IMR-90 (cell line): ENCODE results near the gene CDH23. TPM values are rescaled to one million over a fixed set of nuclear protein-coding genes. Genes with fewer than 3 reads are reported as not detected.

ENCODE experiments used
- ATAC-seq: fragments of 200-7000 bp; cut with Tn5 transposase; 2 replicates; pipeline ENCODE4 v1.9.1; 2020; ENCODE audit warnings: low read depth, mild to moderate bottlenecking, moderate library complexity
- BruUV-seq: library from RNA; stranded (reverse); fragments of 400-500 nt; replicated peaks from 2 replicates; lab custom pipeline; 2021; lab: Mats Ljungman, UMichigan
- CTCF ChIA-PET: fragments of 300-600 bp; formaldehyde crosslinking; extraction: SDS; loops from one replicate; lab custom pipeline; 2021; ENCODE audit warnings: antibody characterized with exemption; lab: Yijun Ruan, JAX
- POLR2A ChIA-PET: fragments of 300-600 bp; sonication (Branson Sonifier 250); formaldehyde crosslinking; loops from one replicate; lab custom pipeline; 2022; ENCODE audit warnings: antibody characterized with exemption; ENCODE audit not compliant: unreplicated experiment; lab: Charles Lee
- DNase-seq: peaks from one replicate; pipeline ENCODE4 v3.0.0; 2013
- H2AFZ ChIP-seq: replicated peaks from 2 replicates; pipeline ENCODE3; 2013; ENCODE audit warnings: low read length, mild to moderate bottlenecking; ENCODE audit not compliant: poor library complexity
- H2AK5ac ChIP-seq: 2 replicates; pipeline ENCODE4 v1.6.1; 2013; ENCODE audit warnings: low read depth, low read length, inconsistent platforms
- H2AK9ac ChIP-seq: replicated peaks from 2 replicates; pipeline ENCODE3; 2013; ENCODE audit warnings: mild to moderate bottlenecking, low read depth, low read length, moderate library complexity; ENCODE audit not compliant: poor library complexity
- H2BK120ac ChIP-seq: 2 replicates; pipeline ENCODE4 v1.6.1; 2013; ENCODE audit warnings: low read depth, low read length, inconsistent platforms
- H2BK15ac ChIP-seq: 3 replicates; pipeline ENCODE4 v1.6.1; 2013; ENCODE audit warnings: low read depth, low read length, inconsistent platforms
- H2BK20ac ChIP-seq: 2 replicates; pipeline ENCODE4 v1.6.1; 2013; ENCODE audit warnings: low read depth, mild to moderate bottlenecking, inconsistent platforms, low read length, moderate library complexity
- H2BK5ac ChIP-seq: 2 replicates; pipeline ENCODE4 v1.6.1; 2013; ENCODE audit warnings: mild to moderate bottlenecking, low read depth, low read length, inconsistent platforms; ENCODE audit not compliant: poor library complexity, severe bottlenecking
- H3K14ac ChIP-seq: replicated peaks from 2 replicates; pipeline ENCODE4 v1.6.1; 2013; ENCODE audit warnings: low read depth, low read length, inconsistent platforms
- H3K18ac ChIP-seq: 2 replicates; pipeline ENCODE4 v1.6.1; 2013; ENCODE audit warnings: low read depth, low read length, control low read depth
- H3K23ac ChIP-seq: 2 replicates; pipeline ENCODE4 v1.6.1; 2013; ENCODE audit warnings: low read depth, low read length, inconsistent platforms
- H3K27ac ChIP-seq: 2 replicates; pipeline ENCODE4 v1.5.1; 2013; ENCODE audit warnings: mild to moderate bottlenecking, control low read depth, low read length; ENCODE audit not compliant: insufficient read depth
- H3K27me3 ChIP-seq: 2 replicates; pipeline ENCODE4 v1.6.1; 2013; ENCODE audit warnings: low read length; ENCODE audit not compliant: control insufficient read depth, insufficient read depth
- H3K36me3 ChIP-seq: 2 replicates; pipeline ENCODE4 v1.6.1; 2013; ENCODE audit warnings: low read length, mixed read lengths; ENCODE audit not compliant: control insufficient read depth, insufficient read depth
- H3K4ac ChIP-seq: 2 replicates; pipeline ENCODE4 v1.6.1; 2013; ENCODE audit warnings: low read depth, low read length, inconsistent platforms
- H3K4me1 ChIP-seq: 2 replicates; pipeline ENCODE4 v1.6.1; 2013; ENCODE audit warnings: low read length, mixed read lengths; ENCODE audit not compliant: control insufficient read depth, insufficient read depth
- H3K4me2 ChIP-seq: 2 replicates; pipeline ENCODE4 v1.6.1; 2013; ENCODE audit warnings: low read depth, mild to moderate bottlenecking, control low read depth, low read length, moderate library complexity
- H3K4me3 ChIP-seq: 2 replicates; pipeline ENCODE4 v1.5.1; 2013; ENCODE audit warnings: low read depth, mild to moderate bottlenecking, control low read depth, low read length, moderate library complexity; ENCODE audit not compliant: insufficient read depth
- H3K56ac ChIP-seq: 2 replicates; pipeline ENCODE4 v1.6.1; 2013; ENCODE audit warnings: low read length, inconsistent platforms; ENCODE audit not compliant: insufficient read depth; ENCODE audit errors: extremely low read depth
- H3K79me1 ChIP-seq, 2 experiments: 2 replicates each; pipeline ENCODE4 v1.6.1; 2013; ENCODE audit warnings: low read length in 2 of 2, inconsistent platforms in 1 of 2, low read depth in 1 of 2
- H3K9ac ChIP-seq: 2 replicates; pipeline ENCODE4 v1.6.1; 2013; ENCODE audit warnings: low read depth, low read length, control low read depth
- H3K9me1 ChIP-seq: 2 replicates; pipeline ENCODE4 v1.6.1; 2013; ENCODE audit warnings: low read length, inconsistent platforms; ENCODE audit not compliant: insufficient read depth
- H3K9me3 ChIP-seq: 2 replicates; pipeline ENCODE4 v1.6.1; 2013; ENCODE audit warnings: low read length; ENCODE audit not compliant: control insufficient read depth, insufficient read depth
- H4K20me1 ChIP-seq: 2 replicates; pipeline ENCODE4 v1.6.1; 2013; ENCODE audit warnings: low read length, inconsistent platforms; ENCODE audit not compliant: insufficient read depth
- H4K5ac ChIP-seq: 2 replicates; pipeline ENCODE4 v1.6.1; 2013; ENCODE audit warnings: mild to moderate bottlenecking, low read depth, low read length, control low read depth
- H4K8ac ChIP-seq, 2 experiments: 2 replicates each; pipeline ENCODE4 v1.6.1; 2013; ENCODE audit warnings: low read depth in 2 of 2, low read length in 2 of 2, control low read depth in 1 of 2, inconsistent platforms in 1 of 2
- H4K91ac ChIP-seq: 2 replicates; pipeline ENCODE4 v1.6.1; 2013; ENCODE audit warnings: low read depth, low read length, inconsistent platforms; ENCODE audit not compliant: insufficient read depth
- BHLHE40 ChIP-seq: fragments of 150-350 bp; IDR thresholded peaks from 2 replicates; pipeline ENCODE4 v1.6.1; 2016; ENCODE audit warnings: mild to moderate bottlenecking, low read depth, low read length
- CHD1 ChIP-seq: IDR thresholded peaks from 2 replicates; pipeline ENCODE4 v1.6.1; 2012; ENCODE audit warnings: low read depth, low read length, improper control_type of control experiment
- CTCF ChIP-seq: conservative IDR thresholded peaks from 2 replicates; pipeline ENCODE4 v1.5.1; 2012; ENCODE audit warnings: mild to moderate bottlenecking, low read depth, low read length, improper control_type of control experiment
- FOS ChIP-seq: fragments of 150-350 bp; IDR thresholded peaks from 2 replicates; pipeline ENCODE4 v1.6.1; 2016; ENCODE audit warnings: low read depth, low read length
- MAZ ChIP-seq: IDR thresholded peaks from 2 replicates; pipeline ENCODE4 v1.6.1; 2012; ENCODE audit warnings: low read depth, mild to moderate bottlenecking, low read length, improper control_type of control experiment, moderate library complexity, borderline replicate concordance
- MXI1 ChIP-seq: IDR thresholded peaks from 2 replicates; pipeline ENCODE4 v1.6.1; 2012; ENCODE audit warnings: low read depth, mild to moderate bottlenecking, low read length, moderate library complexity, borderline replicate concordance
- NFE2L2 ChIP-seq: fragments of 150-350 bp; IDR thresholded peaks from 2 replicates; pipeline ENCODE4 v1.6.1; 2016; ENCODE audit warnings: low read depth, mild to moderate bottlenecking, low read length
- RAD21 ChIP-seq: IDR thresholded peaks from 2 replicates; pipeline ENCODE4 v1.6.1; 2012; ENCODE audit warnings: low read length, improper control_type of control experiment
- RCOR1 ChIP-seq: IDR thresholded peaks from 2 replicates; pipeline ENCODE4 v1.6.1; 2012; ENCODE audit warnings: mild to moderate bottlenecking, low read length, improper control_type of control experiment; ENCODE audit not compliant: insufficient replicate concordance
- RFX5 ChIP-seq: IDR thresholded peaks from 2 replicates; pipeline ENCODE4 v1.8.0; 2012; ENCODE audit warnings: low read depth, mild to moderate bottlenecking, low read length, moderate library complexity
- SMC3 ChIP-seq: fragments of 150-350 bp; IDR thresholded peaks from 2 replicates; pipeline ENCODE4 v1.6.1; 2016; ENCODE audit warnings: low read depth, mild to moderate bottlenecking, antibody characterized with exemption, low read length, moderate library complexity
- WGBS, 2 experiments: methylation state at CpG; one replicate each; pipeline versions ENCODE4 v1.1.5 to v1.1.7; 2013; ENCODE audit warnings: missing lambda C conversion rate in 2 of 2; ENCODE audit not compliant: insufficient read length in 1 of 2; ENCODE audit errors: extremely low coverage in 2 of 2; 5-methylcytosine and 5-hydroxymethylcytosine counted together
- dilution Hi-C: fragments of 300-500 bp; cut with HindIII; formaldehyde crosslinking; loops from one replicate; pipeline ENCODE4 v1.14.3; 2018; ENCODE audit warnings: low sequenced_read_pairs; ENCODE audit not compliant: unreplicated experiment
- in situ Hi-C: fragments of 300-500 bp; cut with MboI; formaldehyde crosslinking; loops from 3 replicates; pipeline ENCODE4 v1.14.3; 2019; ENCODE audit warnings: low sequenced_read_pairs, inconsistent platforms, mixed read lengths
- intact Hi-C: fragments of 100-400 bp; cut with micrococcal nuclease; formaldehyde crosslinking; loops from 2 replicates; pipeline ENCODE4 v1.10.0; 2022
- polyA plus RNA-seq, 3 experiments: library from polyadenylated mRNA; depleted of rRNA; stranded (reverse); fragments of >200 nt; gene quantifications; 2 replicates each; pipeline ENCODE4 v1.2.3, GENCODE V29; 2012; ENCODE audit warnings: low replicate concordance in 1 of 3
- total RNA-seq: library from RNA; depleted of rRNA; stranded (reverse); fragments of >200 nt; gene quantifications from 2 replicates; pipeline ENCODE4 v1.2.3, GENCODE V29; 2012
- TF ChIP-seq, protein P1 (sequence below): fragments of 150-350 bp; IDR thresholded peaks from 2 replicates; pipeline ENCODE4 v1.6.1; 2017; ENCODE audit warnings: mild to moderate bottlenecking, antibody characterized with exemption, low read length, low read depth

CDH23 gene
- total and polyA plus RNA-seq, 2 of the 4 experiments (the other 2 are of a cell fraction): under 0.01 to 0.03 TPM

DNA sequence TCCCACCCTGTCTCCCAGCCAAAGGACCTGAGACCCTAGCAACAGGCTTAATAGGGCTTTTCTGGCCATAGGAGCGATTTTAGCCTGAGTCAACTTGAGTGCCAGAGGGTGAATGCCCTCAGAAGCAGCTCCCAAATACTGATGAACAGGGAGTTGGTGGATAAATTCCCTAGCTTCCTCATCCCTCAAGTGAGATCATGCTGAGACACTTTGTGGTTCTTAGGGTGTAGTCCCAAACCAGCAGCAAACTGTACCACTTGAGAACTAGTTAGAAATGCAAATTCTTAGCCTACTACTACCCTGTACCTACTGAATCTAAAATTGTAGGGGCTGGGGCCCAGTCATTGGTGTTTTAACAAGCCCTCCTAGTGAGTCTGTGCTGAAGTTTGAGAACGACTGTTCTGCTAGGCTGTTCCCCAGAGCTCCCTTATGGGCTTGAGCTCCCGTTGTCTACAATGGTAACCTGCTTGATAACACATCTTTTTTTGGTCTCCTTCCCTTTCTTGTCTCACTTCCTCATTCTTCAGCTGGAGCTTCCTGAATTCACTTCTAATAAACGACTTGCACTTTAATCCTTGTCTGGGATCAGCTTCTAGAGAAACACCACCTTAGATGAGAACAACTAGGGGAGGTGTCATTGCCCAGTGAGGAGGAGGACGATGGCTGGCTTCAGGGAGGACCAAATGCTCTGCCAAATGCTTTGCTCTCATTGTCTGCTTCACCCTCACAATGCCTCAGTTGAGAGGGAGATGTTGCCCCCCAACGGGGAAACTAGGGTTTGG lies 18.2 kb upstream of the CDH23 start:
- no peak overlapping the region for H2AK9ac ChIP-seq
- no peak overlapping the region for H3K56ac ChIP-seq
- H2AFZ ChIP-seq: peak overlapping the region; percentile 23
- no peaks in the 10 kb centered on the region for H4K20me1 ChIP-seq
- ChIA-PET CTCF (interaction anchor here (0.6 kb wide), 1 partner anchor 273 kb away, joined by 4 read pairs; no protein-coding TSS in a partner anchor), POLR2A (no interaction called here)
- no peak for DNase-seq
- no peak overlapping the region for H4K5ac ChIP-seq
- H3K27me3 ChIP-seq: peaks cover 30% of the 10 kb centered on the region
- H3K4ac ChIP-seq: no peak overlapping the region
- H3K18ac ChIP-seq: no peak overlapping the region
- H2BK20ac ChIP-seq: no peak overlapping the region
- no peak overlapping the region for H2AK5ac ChIP-seq
- H3K14ac ChIP-seq: no peak overlapping the region
- H3K4me2 ChIP-seq: no peak overlapping the region
- no peak overlapping the region for H2BK15ac ChIP-seq
- no peak overlapping the region for H4K91ac ChIP-seq
- no peak overlapping the region for H2BK120ac ChIP-seq
- in situ Hi-C loops: no loop called here
- BruUV-seq: no TSS peak
- ATAC-seq: no peak
- TF ChIP-seq RFX5: no peak
- TF ChIP-seq, protein P1, sequence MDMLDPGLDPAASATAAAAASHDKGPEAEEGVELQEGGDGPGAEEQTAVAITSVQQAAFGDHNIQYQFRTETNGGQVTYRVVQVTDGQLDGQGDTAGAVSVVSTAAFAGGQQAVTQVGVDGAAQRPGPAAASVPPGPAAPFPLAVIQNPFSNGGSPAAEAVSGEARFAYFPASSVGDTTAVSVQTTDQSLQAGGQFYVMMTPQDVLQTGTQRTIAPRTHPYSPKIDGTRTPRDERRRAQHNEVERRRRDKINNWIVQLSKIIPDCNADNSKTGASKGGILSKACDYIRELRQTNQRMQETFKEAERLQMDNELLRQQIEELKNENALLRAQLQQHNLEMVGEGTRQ: no peak
- TF ChIP-seq MAZ: no peak
- no peak for TF ChIP-seq NFE2L2
- no peak for TF ChIP-seq CHD1
- TF ChIP-seq FOS: no peak
- no peak for TF ChIP-seq RCOR1
- TF ChIP-seq MXI1: no peak
- TF ChIP-seq RAD21: no peak
- no peak for TF ChIP-seq SMC3
- no peak for TF ChIP-seq CTCF
- TF ChIP-seq BHLHE40: no peak
- H2BK5ac ChIP-seq: no peak overlapping the region
- WGBS, 2 experiments: 75% methylated on average over 2 of the region's 6 CpGs; no CpG with 5 or more reads in 1 of the 2 experiments
- H3K4me3 ChIP-seq: no peak overlapping the region
- H3K79me1 ChIP-seq: no peaks in the 10 kb centered on the region
- H3K4me1 ChIP-seq: no peaks in the 10 kb centered on the region
- no peak overlapping the region for H3K27ac ChIP-seq
- H3K36me3 ChIP-seq: no peaks in the 10 kb centered on the region
- H3K9ac ChIP-seq: no peak overlapping the region
- no peaks in the 10 kb centered on the region for H3K9me1 ChIP-seq
- no peak overlapping the region for H3K23ac ChIP-seq
- no peaks in the 10 kb centered on the region for H3K9me3 ChIP-seq
- intact Hi-C loops: loop anchor here (5.0 kb wide), 1 partner anchor 61 kb away; the partner anchor contains the start of gene SLC29A3
- H4K8ac ChIP-seq: no peak overlapping the region
- dilution Hi-C loops: no loop called here
